HepG2 (cell line): ENCODE results near the gene YKT6. TPM values are rescaled to one million over a fixed set of nuclear protein-coding genes. Genes with fewer than 3 reads are reported as not detected.

Source experiments
- ATAC-seq: fragments of 200-7000 bp; cut with Tn5 transposase; 3 replicates; pipeline ENCODE4 v1.9.1; 2020; ENCODE audit warnings: mild to moderate bottlenecking, moderate library complexity
- BruUV-seq: library from RNA; stranded (reverse); fragments of 400-500 nt; replicated peaks from 2 replicates; lab custom pipeline; 2021; lab: Mats Ljungman, UMichigan
- CTCF ChIA-PET: fragments of 300-600 bp; formaldehyde crosslinking; extraction: SDS; loops from one replicate; lab custom pipeline; 2021; ENCODE audit warnings: low total read pairs, inconsistent platforms, low intra/inter-chr PET ratio; lab: Yijun Ruan, JAX
- POLR2A ChIA-PET: fragments of 350-600 bp; sonication (Branson Sonifier 250); formaldehyde crosslinking; loops from one replicate; lab custom pipeline; 2020; ENCODE audit warnings: antibody characterized with exemption, inconsistent platforms; lab: Yijun Ruan, JAX
- DNase-seq: peaks from one replicate; pipeline ENCODE4 v3.0.0-alpha.2; 2015; ENCODE audit warnings: low spot score
- FAIRE-seq: peaks from 3 replicates; lab custom pipeline; 2011; peaks lifted over from hg19 to GRCh38; lab: Jason Lieb, UNC
- H2AFZ ChIP-seq: one replicate; pipeline ENCODE4 v1.6.1; 2011; ENCODE audit warnings: low read length, inconsistent platforms
- H3K27ac ChIP-seq: fragments of 300-600 bp; 3 replicates; pipeline ENCODE4 v1.8.0; 2011; ENCODE audit warnings: mixed run types, mild to moderate bottlenecking, mixed read lengths, low read length, inconsistent platforms; ENCODE audit not compliant: insufficient read depth; ENCODE audit errors: extremely low read length
- H3K27me3 ChIP-seq, 2 experiments: fragments of 200-600 bp in 1 of 2; 2 replicates in 1 of 2; 3 replicates in 1 of 2; pipeline versions ENCODE4 v1.6.0 to v1.8.0; 2011; ENCODE audit warnings: low read length in 2 of 2, mild to moderate bottlenecking in 2 of 2, moderate library complexity in 2 of 2, inconsistent platforms in 1 of 2; ENCODE audit not compliant: insufficient read depth in 2 of 2, control insufficient read depth in 1 of 2
- H3K36me3 ChIP-seq, 2 experiments: fragments of 200-600 bp in 1 of 2; replicated peaks in 1 of 2; 2 replicates in 1 of 2; 3 replicates in 1 of 2; pipeline versions ENCODE4 v1.5.1 to v1.8.0; 2011; ENCODE audit warnings: low read length in 2 of 2, inconsistent platforms in 1 of 2; ENCODE audit not compliant: insufficient read depth in 2 of 2, control insufficient read depth in 1 of 2
- H3K4me1 ChIP-seq: 2 replicates; pipeline ENCODE4 v1.5.1; 2012; ENCODE audit warnings: low read length, inconsistent platforms; ENCODE audit not compliant: insufficient read depth
- H3K4me2 ChIP-seq: 2 replicates; pipeline ENCODE4 v1.6.0; 2011; ENCODE audit warnings: low read depth, low read length, inconsistent platforms
- H3K4me3 ChIP-seq, 3 experiments: fragments of 200-600 bp in 1 of 3; sonication (generic), shearing (Covaris generic) in 1 of 3; replicated peaks in 1 of 3; 2 replicates each; pipeline ENCODE4 v1.5.1; 2011 to 2016; ENCODE audit warnings: low read length in 3 of 3, inconsistent platforms in 2 of 3, low read depth in 2 of 3, mild to moderate bottlenecking in 2 of 3, control low read depth in 1 of 3, mixed read lengths in 1 of 3; ENCODE audit not compliant: insufficient read depth in 1 of 3
- H3K79me2 ChIP-seq: one replicate; pipeline ENCODE4 v1.6.1; 2011; ENCODE audit warnings: low read length, inconsistent platforms; ENCODE audit not compliant: insufficient read depth
- H3K9ac ChIP-seq: 2 replicates; pipeline ENCODE4 v1.6.0; 2011; ENCODE audit warnings: mild to moderate bottlenecking, low read depth, low read length, inconsistent platforms; ENCODE audit not compliant: insufficient read depth
- H3K9me3 ChIP-seq: 2 replicates; pipeline ENCODE4 v1.5.1; 2012; ENCODE audit warnings: mild to moderate bottlenecking, low read length
- H4K20me1 ChIP-seq: 2 replicates; pipeline ENCODE4 v1.6.0; 2011; ENCODE audit warnings: inconsistent platforms, mild to moderate bottlenecking, low read length, moderate library complexity; ENCODE audit not compliant: insufficient read depth
- ADNP ChIP-seq: sonication (generic); formaldehyde crosslinking; IDR thresholded peaks from 2 replicates; pipeline ENCODE4 v1.4.0; 2020; ENCODE audit warnings: missing genetic modification reagents
- GFI1 ChIP-seq: sonication (generic); formaldehyde crosslinking; IDR thresholded peaks from 2 replicates; pipeline ENCODE4 v1.5.0; 2020; ENCODE audit warnings: missing genetic modification reagents, mild to moderate bottlenecking, borderline replicate concordance
- MTF1 ChIP-seq: sonication (generic); formaldehyde crosslinking; IDR thresholded peaks from 2 replicates; pipeline ENCODE4 v1.5.0; 2020; ENCODE audit warnings: missing genetic modification reagents
- MXD4 ChIP-seq: IDR thresholded peaks from 2 replicates; pipeline ENCODE4 v1.6.1; 2016; ENCODE audit warnings: mild to moderate bottlenecking, missing biosample characterization, missing genetic modification reagents
- PLSCR1 ChIP-seq: sonication (generic); formaldehyde crosslinking; IDR thresholded peaks from 2 replicates; pipeline ENCODE4 v1.5.0; 2020; ENCODE audit warnings: missing genetic modification reagents, mild to moderate bottlenecking, borderline replicate concordance
- SALL2 ChIP-seq: sonication (generic); formaldehyde crosslinking; IDR thresholded peaks from 2 replicates; pipeline ENCODE4 v1.8.1; 2023; ENCODE audit warnings: mild to moderate bottlenecking, missing genetic modification reagents, inconsistent platforms
- SKI ChIP-seq: fragments of 450-650 bp; IDR thresholded peaks from one replicate; pipeline ENCODE4 v1.6.1; 2018; ENCODE audit warnings: mild to moderate bottlenecking; ENCODE audit not compliant: partially characterized antibody
- SOX13 ChIP-seq, 3 experiments: fragments of 450-650 bp in 1 of 3; sonication (generic) in 1 of 3; formaldehyde crosslinking in 1 of 3; IDR thresholded peaks in 2 of 3; conservative IDR thresholded peaks in 1 of 3; 2 replicates each; pipeline versions ENCODE4 v1.5.0 to v1.6.1; 2016 to 2020; ENCODE audit warnings: antibody characterized with exemption in 1 of 3, mild to moderate bottlenecking in 1 of 3, missing compliant biosample characterization in 1 of 3, missing genetic modification reagents in 1 of 3, moderate library complexity in 1 of 3
- ZNF12 ChIP-seq: sonication (generic); formaldehyde crosslinking; IDR thresholded peaks from 2 replicates; pipeline ENCODE4 v1.5.0; 2020; ENCODE audit warnings: missing genetic modification reagents
- ZNF639 ChIP-seq: conservative IDR thresholded peaks from 2 replicates; pipeline ENCODE4 v1.6.1; 2018; ENCODE audit warnings: missing genetic modification reagents
- ZNF644 ChIP-seq: IDR thresholded peaks from 2 replicates; pipeline ENCODE4 v1.6.1; 2016; ENCODE audit warnings: low read depth
- ZNF713 ChIP-seq: sonication (generic); formaldehyde crosslinking; IDR thresholded peaks from 2 replicates; pipeline ENCODE4 v1.4.0; 2020; ENCODE audit warnings: mild to moderate bottlenecking, missing genetic modification reagents
- WGBS: methylation state at CpG from one replicate; pipeline ENCODE4 v1.1.6; 2017; ENCODE audit warnings: low lambda C conversion rate; 5-methylcytosine and 5-hydroxymethylcytosine counted together
- in situ Hi-C: cut with HindIII; loops from 2 replicates; pipeline ENCODE4 v1.10.0; 2017; ENCODE audit warnings: low pct_unique_long_range_greater_than_20kb; ENCODE audit not compliant: extremely low pct_ligation_motif_present
- intact Hi-C: fragments of 100-400 bp; cut with micrococcal nuclease; formaldehyde crosslinking; loops from one replicate; pipeline ENCODE4 v1.10.0; 2022; ENCODE audit not compliant: unreplicated experiment
- polyA plus RNA-seq, 8 experiments: library from polyadenylated mRNA; depleted of rRNA in 3 of 8; stranded (reverse) in 7 of 8; unstranded in 1 of 8; fragments of >200 nt; fragmentation: Illumina TruSeq in 4 of 8; extraction: Trizol in 4 of 8; gene quantifications; 2 replicates each; pipeline versions ENCODE4 v1.2.1 to v1.2.3, GENCODE V29; 2011 to 2016; ENCODE audit warnings: low read depth in 4 of 8, missing spikeins in 1 of 8, mixed read lengths in 1 of 8; ENCODE audit not compliant: insufficient read depth in 1 of 8
- total RNA-seq, 5 experiments: library from RNA; depleted of rRNA; stranded (reverse); fragments of >200 nt; fragmentation: Illumina TruSeq; extraction: Trizol; gene quantifications; 2 replicates each; pipeline ENCODE4 v1.2.3, GENCODE V29; 2016; ENCODE audit warnings: low read depth in 1 of 5
- TF ChIP-seq, protein P1 (sequence below): sonication (generic); formaldehyde crosslinking; IDR thresholded peaks from 2 replicates; pipeline ENCODE4 v1.4.0; 2020; ENCODE audit warnings: mild to moderate bottlenecking, missing genetic modification reagents
- TF ChIP-seq, protein P2 (sequence below): sonication (generic); formaldehyde crosslinking; IDR thresholded peaks from 2 replicates; pipeline ENCODE4 v1.8.1; 2023; ENCODE audit warnings: mild to moderate bottlenecking, missing genetic modification reagents, borderline replicate concordance

The YKT6 gene
- total and polyA plus RNA-seq, 2 of the 13 experiments (the other 11 are each of a cell fraction or from before 2014, with no cell fraction given), result 52.2 to 60.3 TPM

DNA sequence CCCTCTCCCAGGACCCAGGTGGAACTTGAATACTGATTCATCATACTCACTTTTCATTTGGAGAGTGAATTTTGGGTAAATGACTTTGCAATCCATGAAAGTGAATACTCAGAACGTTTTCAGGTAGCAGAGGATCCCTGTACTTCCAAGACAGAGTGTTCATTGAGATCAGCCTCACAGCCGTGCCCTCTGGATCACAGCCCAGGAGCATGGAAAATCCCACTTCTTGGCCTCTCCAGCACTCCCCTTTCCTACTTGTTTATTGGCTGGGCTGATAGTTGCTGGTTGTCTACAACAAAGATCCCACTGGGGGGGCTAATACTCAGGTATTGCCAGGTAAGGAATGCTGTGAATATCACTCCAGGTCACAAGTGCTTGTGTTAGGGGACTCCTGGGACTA lies 17.4 kb upstream of the YKT6 start:
- Histone ChIP-seq H3K4me1 (peaks cover 2% of the 10 kb centered on the region; the same call in 1 of the 2 replicates), H2AFZ (no peak overlapping the region), H3K36me3 (no peaks in the 10 kb centered on the region), H3K4me2 (no peak overlapping the region), H4K20me1 (no peaks in the 10 kb centered on the region), H3K4me3 (no peak overlapping the region), H3K9me3 (peaks cover 14% of the 10 kb centered on the region), H3K27me3 (peaks cover 2 to 17% of the 10 kb centered on the region in 2 experiments; a peak in 3 of 5 replicates), H3K9ac (no peak overlapping the region), H3K27ac (no peak overlapping the region), H3K79me2 (no peaks in the 10 kb centered on the region)
- CTCF ChIA-PET, result no interaction called here
- ATAC-seq (no peak), DNase-seq (no peak), FAIRE-seq (no peak)
- no peak for TF ChIP-seq ZNF713
- no peak for TF ChIP-seq MXD4 (CRISPR knock-in tag)
- no peak for TF ChIP-seq MTF1
- no peak for TF ChIP-seq ZNF12 (CRISPR knock-in tag)
- TF ChIP-seq, protein P1, sequence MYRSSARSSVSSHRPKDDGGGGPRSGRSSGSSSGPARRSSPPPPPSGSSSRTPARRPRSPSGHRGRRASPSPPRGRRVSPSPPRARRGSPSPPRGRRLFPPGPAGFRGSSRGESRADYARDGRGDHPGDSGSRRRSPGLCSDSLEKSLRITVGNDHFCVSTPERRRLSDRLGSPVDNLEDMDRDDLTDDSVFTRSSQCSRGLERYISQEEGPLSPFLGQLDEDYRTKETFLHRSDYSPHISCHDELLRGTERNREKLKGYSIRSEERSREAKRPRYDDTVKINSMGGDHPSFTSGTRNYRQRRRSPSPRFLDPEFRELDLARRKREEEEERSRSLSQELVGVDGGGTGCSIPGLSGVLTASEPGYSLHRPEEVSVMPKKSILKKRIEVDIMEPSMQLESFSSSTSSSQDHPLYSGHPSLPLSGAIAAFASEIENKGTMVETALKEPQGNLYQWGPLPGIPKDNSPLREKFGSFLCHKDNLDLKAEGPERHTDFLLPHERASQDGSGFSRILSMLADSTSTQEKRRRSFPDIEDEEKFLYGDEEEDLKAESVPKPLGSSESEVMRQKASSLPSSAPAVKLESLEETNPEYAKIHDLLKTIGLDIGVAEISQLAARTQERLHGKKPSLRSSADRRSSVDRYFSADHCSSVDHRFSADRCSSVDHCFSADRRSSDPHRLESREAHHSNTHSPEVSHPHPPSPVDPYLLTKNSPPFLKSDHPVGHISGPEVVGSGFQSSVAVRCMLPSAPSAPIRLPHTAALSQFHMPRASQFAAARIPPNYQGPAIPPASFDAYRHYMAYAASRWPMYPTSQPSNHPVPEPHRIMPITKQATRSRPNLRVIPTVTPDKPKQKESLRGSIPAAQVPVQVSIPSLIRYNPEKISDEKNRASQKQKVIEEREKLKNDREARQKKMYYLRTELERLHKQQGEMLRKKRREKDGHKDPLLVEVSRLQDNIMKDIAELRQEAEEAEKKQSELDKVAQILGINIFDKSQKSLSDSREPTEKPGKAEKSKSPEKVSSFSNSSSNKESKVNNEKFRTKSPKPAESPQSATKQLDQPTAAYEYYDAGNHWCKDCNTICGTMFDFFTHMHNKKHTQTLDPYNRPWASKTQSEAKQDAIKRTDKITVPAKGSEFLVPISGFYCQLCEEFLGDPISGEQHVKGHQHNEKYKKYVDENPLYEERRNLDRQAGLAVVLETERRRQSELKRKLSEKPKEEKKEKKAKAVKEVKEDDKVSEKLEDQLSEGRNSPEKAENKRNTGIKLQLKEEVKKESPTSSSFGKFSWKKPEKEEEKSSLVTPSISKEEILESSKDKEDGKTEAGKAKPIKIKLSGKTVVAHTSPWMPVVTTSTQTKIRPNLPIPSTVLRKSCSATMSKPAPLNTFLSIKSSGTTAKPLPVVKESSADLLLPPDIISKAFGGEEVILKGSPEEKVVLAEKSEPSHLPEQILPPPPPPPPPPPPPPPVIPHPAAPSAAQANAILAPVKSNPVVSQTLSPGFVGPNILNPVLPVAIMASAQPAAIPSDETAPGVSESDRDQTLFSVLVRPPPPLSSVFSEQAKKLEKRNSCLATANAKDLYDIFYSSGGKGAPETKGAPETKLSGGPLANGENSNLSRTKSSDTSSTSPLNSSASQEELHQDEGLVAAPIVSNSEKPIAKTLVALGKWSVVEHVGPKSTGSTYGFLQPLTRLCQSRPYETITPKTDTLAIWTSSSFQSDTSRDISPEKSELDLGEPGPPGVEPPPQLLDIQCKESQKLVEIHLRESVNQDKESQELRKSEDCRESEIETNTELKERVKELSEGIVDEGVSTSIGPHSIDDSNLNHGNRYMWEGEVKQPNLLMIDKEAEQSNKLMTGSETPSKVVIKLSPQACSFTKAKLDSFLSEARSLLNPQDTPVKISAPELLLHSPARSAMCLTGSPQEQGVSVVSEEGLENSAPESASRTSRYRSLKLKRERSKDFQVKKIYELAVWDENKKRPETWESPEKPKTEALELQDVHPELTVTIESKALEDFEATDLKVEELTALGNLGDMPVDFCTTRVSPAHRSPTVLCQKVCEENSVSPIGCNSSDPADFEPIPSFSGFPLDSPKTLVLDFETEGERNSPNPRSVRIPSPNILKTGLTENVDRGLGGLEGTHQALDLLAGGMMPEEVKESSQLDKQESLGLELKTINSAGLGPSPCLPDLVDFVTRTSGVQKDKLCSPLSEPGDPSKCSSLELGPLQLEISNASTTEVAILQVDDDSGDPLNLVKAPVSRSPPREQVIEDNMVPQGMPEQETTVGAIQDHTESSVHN (CRISPR knock-in tag), result no peak
- TF ChIP-seq ZNF639 (CRISPR knock-in tag), result no peak
- no peak for TF ChIP-seq SKI
- no peak for TF ChIP-seq SALL2 (CRISPR knock-in tag)
- TF ChIP-seq SOX13 (IDR thresholded peaks at IDR 0.05), result no peak
- TF ChIP-seq SOX13 (CRISPR knock-in tag; conservative IDR thresholded peaks at IDR 0.05 in 1 of 2, IDR thresholded peaks at IDR 0.05 in 1 of 2), result no peak
- TF ChIP-seq, protein P2, sequence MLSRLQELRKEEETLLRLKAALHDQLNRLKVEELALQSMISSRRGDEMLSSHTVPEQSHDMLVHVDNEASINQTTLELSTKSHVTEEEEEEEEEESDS, result no peak
- no peak for TF ChIP-seq PLSCR1
- TF ChIP-seq ZNF644 (CRISPR knock-in tag), result no peak
- no peak for TF ChIP-seq GFI1 (CRISPR knock-in tag)
- no peak for TF ChIP-seq ADNP (CRISPR knock-in tag)
- in situ Hi-C loops (no loop called here), intact Hi-C loops (no loop called here)
- 0% methylated on average over 2 of the region's 2 CpGs for WGBS
- no TSS peak for BruUV-seq
- POLR2A ChIA-PET, result no interaction called here
